Retina (tissue), 1 donor: ENCODE measurements around the gene LKAAEAR1.

Source experiments
- DNase-seq: peaks from one replicate; pipeline ENCODE4 v3.0.0-alpha.2; 2016

LKAAEAR1 gene

GRCh38 chr20:64077876-64078551 is 6.2 kb downstream of the LKAAEAR1 start:
- no peak for DNase-seq

DNA sequence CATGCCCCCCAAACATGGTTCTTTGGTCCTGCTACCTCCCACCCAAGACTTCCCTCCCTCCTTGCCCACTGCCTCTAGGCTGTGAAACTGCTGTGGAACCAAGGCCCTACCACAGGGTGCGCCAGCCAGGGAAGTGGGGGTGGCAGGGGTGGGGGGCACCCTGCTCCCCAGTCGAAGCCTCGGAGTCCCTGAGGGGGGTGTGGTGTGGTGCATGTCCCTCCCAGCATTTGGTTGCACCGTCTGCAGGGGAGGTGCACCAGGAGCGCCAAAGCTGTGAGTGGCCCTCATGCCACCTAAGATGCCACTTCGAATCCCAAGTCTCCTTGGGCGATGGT is 6.7 kb downstream of the LKAAEAR1 start:
- no peak for DNase-seq

DNA sequence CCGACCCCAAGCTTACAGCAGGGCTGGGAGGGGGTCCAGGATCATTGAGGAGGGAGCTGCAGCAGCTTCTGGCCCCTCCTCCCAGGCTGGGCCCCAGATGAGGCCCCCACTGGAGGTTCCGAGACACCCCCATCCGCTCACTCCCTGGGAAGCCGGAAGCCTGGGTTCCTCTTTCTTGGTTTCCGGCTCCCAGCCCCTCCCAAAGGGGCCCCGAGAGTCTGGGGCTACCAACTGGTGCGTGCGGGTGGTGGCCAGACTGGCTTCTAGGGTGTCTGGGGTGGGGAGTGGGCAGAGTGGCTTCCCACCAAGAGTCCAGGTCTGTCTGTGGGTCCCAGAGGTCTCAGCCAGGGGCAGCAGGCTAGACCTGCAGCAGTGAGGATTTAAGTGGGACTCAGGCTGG is 7.1 kb downstream of the LKAAEAR1 start:
- DNase-seq, result no peak

- DNase-seq, result no peak
These were observed 7.9 kb downstream of the LKAAEAR1 start for GRCh38 chr20:64076061-64076997.

DNA sequence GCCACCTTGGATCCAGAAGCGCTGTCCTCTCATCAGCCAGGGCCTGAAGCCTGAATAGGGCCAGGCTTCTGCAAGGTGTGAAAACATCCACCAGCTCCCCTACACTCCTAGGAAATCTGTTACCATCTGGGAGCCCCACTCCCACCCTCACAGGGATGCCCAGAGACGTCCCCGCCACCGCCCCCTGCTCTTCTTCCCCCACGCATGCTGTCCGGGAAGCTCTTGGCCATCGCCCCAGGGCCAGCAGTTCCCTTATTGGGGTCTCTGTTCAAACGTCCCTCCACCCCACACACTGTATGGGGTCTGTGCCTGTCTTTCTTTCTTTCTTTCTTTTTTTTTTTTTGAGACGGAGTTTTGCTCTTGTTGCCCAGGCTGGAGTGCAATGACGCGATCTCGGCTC is 8.6 kb downstream of the LKAAEAR1 start:
- DNase-seq, result no peak

GRCh38 chr20:64074963-64075362 is 9.2 kb downstream of the LKAAEAR1 start:
- DNase-seq, result no peak

- DNase-seq, result no peak
These were observed 9.9 kb downstream of the LKAAEAR1 start for GRCh38 chr20:64074184-64074789.

DNA sequence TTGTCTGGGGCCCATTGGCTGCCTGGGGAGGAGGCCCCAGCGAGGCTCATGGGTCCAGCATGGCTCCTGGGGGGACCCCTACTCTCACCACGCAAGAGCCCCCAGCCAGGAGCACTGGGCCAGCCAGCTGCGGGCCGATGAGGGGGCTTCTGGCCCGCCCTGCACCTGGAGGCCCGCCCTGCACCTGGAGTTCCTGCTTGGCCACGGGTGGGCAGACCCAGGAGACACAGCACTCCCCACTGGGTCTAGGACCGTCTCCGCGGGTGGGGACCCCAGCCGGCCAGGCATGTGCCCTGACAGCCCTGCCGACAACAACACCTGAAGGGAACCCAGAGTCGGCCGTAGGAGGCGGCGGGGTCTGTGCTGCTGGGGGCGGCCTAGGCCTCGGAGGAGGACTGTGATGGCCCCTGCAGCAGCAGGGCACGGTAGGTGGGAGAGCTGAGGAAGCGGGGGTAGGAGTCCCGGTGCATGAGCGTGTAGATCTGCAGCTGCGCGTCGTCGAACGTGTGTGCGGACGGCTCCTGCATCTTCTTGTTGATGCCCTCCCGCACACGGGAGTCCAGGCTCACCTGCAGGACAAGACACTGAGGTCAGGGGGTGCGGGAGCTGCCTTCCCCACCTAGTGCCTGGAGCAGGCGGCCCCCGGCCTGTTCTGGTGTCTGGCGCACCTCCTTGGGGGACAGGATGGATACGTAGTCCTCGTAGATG is 10.6 kb downstream of the LKAAEAR1 start:
- DNase-seq, result no peak

DNA sequence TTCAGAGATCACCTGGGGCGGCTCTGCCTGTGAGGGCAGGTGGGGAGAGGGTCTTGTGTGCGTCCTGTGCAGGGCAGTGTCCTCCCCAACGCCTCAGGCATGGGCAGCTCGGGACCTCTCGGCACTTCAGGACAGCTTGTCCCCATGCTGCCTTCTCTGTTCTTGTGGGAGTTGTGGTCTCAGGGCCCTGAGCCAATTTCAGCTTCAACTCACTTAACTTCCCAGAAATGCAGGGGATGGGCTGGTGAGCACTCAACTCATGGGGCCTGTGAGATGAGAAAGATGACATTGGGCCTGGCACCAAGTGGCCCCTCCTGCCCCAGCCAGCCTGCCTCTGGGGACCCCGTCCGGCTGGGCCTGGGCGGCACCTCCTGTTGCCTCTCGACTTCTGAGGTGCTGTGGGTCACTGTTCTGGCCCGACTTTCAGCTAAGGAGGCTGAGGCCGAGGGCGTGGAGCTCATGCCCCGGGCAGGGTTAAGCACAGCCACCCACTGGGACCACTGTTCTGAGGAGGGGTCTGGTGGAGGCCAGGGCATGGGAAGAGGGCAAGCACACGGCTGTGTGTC is 11.6 kb downstream of the LKAAEAR1 start:
- no peak for DNase-seq

DNA sequence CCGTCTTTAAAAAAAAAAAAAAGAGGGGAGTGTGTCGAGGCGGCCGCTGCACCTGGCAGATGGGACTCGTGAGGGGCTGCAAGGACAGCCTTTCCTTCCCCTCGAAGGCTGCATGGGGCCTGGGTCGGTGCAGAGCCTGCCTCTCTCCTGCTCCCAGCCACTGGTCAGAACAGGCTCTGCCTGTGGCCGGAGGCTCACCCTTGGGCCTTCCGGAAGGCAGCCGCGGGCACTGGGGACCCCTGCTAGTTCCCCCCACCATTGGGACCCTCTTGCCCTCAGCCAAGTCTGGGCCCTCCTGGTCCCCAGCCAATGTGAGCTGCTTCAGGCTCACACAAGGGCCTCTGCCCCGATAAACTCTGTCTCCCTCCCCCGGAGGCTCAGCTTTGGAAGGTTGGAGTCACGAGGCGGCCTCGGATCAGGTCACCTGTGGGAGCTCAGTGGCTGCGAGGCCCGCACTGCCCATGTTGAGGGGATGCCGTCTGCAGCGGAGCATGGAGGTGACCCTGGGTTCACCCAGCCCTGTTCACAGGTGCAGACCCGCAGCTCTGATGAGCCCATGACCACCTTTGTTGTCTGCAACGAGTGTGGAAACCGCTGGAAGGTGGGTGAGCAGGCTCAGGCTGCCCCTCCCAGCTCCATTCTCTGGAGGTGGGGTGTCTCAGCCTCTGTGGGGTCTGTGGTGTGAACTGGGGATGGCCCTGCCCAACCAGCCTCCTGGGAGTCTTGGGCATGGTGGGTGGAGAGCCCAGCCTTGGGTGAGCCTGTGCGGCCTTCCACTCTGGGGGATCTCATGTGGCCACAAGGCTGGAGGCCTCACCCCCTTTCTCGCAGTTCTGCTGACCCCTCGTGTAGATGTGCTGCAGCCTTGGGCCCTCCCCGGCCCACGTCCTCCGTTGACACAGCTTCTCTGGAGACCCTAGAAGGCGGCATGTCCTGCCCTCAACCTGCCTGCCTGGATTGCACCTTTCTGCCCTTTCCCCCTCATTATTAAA is 12.6 kb downstream of the LKAAEAR1 start:
- DNase-seq, result no peak

DNA sequence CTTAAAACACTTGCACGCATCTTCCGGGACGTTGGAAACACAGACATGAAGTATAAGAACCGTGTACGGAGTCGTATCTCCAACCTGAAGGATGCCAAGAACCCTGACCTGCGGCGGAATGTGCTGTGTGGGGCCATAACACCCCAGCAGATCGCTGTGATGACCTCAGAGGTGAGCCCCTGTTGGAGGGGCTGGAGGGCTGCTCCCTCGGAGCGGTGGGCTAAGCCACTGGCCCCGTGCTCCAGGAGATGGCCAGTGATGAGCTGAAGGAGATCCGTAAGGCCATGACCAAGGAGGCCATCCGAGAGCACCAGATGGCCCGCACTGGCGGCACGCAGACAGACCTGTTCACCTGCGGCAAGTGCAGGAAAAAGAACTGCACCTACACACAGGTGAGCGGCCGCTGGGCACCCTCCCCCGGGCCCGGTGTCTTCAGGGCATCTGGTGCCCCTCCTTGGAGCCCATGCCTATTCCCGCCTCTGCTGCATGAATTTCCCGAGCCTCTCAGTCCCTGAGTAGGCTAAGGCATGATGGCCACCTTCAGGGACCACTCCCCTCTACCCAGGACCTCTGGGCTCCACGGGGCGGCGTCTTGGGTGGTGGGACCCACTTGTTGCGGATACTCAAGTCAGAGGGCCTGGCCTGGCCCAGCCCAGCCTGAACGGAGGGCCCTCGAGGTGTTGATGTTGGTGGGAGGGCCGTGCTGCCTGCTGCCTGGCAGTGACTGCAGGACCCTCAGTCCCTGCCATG is 13.8 kb downstream of the LKAAEAR1 start:
- DNase-seq, result no peak

DNA sequence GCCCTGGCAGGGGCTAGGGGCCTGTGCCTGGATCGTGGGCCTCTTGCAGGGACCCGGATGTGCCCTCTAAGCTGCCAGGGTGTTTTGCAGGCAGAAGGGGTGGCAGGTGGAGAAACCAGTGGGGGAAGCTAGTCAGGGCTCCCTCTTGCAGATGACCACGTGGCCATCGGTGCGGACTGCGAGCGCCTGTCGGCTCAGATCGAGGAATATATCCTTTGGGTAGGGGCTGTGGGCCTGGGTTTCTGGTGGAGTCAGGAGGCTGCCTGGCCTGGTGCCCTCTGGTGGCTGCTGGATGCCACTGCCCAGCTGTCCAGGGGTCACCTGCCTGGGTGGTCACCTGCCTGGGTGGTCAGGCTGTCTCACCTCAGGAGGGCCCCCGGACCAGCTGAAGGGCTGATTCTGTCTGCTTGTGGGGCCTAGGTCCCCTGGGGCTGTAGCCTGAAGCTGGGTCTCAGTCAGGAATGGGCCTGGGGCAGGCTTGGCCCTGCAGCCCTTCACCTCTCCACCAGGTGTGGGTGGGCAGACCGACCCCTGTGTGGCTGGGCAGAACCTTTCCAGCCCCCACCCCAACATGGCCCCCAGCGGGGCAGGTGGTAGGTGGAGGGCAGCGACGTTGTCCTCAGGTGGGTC is 14.5 kb downstream of the LKAAEAR1 start:
- DNase-seq, result peak; percentile 67

GRCh38 chr20:64069209-64069613 is 15.0 kb downstream of the LKAAEAR1 start:
- no peak for DNase-seq

DNA sequence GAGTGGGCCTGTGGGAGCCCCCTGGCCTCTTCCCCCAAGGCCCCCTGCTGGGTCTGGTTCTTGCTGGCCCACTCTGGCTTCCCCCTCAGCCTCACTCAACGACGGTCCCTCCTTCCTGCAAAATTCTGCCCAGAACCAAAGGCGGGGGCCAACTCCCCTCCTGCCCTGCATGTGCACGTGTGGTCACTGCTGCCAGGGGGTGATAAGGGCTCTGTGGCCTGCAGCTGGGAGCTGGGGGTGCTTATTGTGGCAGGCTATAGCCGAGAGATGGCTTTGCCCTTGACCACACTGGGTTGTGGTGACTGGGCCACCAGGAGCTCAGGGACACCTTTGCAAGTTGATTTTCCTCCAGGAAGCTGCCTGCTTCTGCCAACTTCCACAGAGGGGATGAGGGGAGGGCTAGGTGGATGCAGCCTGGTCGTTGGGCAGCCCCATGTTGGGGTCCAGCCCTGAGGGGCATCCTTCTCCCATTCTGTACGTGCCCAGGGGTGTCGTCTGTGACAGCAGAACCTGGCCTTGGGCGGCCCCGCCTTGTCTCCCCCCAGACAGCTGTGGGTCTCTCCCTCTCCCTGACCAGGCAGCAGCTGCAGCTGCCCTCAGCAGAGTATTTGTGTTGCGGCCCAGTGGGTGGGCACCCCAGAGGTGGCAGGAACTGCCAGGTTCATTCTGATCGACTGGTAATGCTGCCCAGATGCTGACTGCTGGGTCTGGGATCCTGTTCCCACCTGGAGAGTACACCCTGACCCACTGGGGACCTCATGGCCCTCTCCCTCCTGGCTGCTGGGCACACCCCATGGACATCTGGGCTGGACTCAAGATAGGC is 15.6 kb downstream of the LKAAEAR1 start:
- no peak for DNase-seq

DNA sequence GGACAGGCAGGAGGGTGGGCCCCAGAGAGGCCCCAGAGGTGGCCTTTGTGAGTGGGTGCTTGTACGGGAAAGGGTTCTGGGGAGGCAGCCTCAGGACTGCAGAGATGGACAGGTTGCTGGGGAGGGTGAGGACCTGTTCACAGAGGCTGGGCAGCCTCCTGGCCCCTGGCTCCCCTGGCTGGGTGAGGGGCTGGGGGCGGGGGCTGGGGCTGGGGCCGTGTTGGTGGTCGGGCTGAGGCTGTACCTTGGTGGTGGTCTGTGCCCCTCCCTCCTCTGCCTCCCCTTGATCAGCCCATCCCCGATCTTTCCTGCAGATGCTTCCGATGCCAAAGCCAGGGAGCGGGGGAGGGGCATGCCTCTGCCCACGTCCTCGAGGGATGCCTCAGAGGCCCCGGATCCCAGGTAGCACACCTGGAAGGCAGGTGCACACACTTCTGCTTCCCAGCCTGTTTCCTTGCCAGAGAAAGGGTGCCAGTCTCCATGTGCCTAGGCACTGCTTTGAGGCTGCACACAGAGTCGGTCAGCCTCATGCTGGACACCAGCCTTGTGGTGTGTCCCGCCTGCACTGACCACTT is 16.4 kb downstream of the LKAAEAR1 start:
- no peak for DNase-seq

DNA sequence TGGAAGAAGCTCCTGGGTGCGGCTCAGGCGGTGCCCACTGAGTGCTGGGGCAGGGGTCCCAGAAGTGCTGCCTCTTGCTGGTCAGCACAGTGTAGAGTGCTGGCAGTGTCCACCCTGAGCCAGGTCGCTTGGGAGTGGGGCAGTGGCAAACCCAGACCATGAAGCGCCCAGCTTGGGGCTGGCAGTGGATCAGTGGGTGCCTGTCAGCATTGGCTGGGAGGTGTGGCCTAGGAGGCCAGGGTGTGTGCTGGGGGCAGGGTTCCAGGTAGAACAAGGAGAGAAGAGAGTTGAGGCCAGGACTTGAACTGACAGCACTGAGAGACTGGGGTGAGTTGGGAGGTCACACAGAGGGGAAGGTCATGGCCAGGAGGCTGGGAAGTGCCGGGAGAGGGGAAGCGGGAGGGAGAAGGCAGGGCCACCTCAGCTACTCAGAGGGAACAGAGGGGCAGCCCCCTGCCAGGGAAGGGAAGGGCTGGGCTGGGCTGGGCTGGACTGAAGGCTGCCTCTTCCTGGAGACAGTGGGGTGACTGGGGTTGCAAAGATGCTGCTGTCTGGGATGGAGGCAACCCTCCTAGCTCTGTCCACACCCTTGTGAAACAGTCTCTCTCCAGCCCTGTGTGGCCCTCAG is 17.1 kb downstream of the LKAAEAR1 start:
- DNase-seq, result no peak

- no peak for DNase-seq
These were observed 18.2 kb downstream of the LKAAEAR1 start for GRCh38 chr20:64065974-64066343.
